ENCODE data around the gene IRF6.

DNA sequence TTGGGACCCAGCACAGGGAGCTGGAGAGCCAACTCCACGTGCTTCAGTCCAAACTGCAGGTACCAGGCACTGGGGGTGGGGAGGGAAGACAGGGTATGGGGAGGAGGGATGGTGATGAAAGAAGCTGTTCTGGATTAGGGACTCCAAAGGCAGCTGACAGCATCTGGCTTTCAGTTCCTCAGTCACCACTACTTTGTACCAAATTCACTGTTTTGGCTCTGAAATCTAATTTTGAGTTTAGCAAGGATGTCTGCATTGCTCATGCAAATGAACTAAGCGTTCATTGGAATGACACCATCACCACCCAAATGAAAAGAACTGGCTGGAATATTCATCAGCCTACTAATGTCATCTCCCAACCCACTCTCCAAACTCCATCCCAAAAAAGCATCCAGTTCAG is 30.3 kb downstream of the IRF6 start:
- TF ChIP-seq, protein P1, sequence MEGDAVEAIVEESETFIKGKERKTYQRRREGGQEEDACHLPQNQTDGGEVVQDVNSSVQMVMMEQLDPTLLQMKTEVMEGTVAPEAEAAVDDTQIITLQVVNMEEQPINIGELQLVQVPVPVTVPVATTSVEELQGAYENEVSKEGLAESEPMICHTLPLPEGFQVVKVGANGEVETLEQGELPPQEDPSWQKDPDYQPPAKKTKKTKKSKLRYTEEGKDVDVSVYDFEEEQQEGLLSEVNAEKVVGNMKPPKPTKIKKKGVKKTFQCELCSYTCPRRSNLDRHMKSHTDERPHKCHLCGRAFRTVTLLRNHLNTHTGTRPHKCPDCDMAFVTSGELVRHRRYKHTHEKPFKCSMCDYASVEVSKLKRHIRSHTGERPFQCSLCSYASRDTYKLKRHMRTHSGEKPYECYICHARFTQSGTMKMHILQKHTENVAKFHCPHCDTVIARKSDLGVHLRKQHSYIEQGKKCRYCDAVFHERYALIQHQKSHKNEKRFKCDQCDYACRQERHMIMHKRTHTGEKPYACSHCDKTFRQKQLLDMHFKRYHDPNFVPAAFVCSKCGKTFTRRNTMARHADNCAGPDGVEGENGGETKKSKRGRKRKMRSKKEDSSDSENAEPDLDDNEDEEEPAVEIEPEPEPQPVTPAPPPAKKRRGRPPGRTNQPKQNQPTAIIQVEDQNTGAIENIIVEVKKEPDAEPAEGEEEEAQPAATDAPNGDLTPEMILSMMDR (IDR thresholded peaks at IDR 0.05) = no peak
- TF ChIP-seq POLR2A (IDR thresholded peaks at IDR 0.05) = no peak
